ENCODE data around the gene TBRG4. TPM values are rescaled to one million over a fixed set of nuclear protein-coding genes. Genes with fewer than 3 reads are reported as not detected.

TBRG4 gene
- total RNA-seq, 2 donors from 2014 or later: 46.4 to 76.3 TPM

DNA sequence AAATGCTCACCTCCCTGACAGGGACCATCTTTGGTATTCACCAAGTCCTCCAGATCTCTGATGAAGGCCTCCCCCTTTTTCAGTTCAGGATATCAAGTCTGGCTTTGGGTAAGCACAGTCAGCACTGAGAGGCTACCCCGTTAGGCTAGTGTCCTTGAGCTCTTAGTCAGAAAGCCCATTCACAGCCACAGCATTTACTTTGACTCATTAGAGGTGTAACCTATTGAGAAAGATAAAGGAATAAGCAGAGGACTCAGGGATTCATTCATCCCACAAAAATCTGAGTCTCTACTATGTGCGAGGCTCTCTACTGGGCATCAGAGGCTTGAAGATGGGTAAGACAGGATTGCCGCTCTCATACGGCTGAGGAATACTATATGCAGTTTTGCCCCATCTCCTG, 32.1 kb upstream of the TBRG4 start:
- Histone ChIP-seq H3K27me3 (replicated peaks; ENCODE audit: insufficient read depth) (no peaks in the 10 kb centered on the region), H3K27ac (no peak overlapping the region), H3K36me3 (no peaks in the 10 kb centered on the region), H3K9me3 (no peaks in the 10 kb centered on the region), H3K4me3 (no peak overlapping the region), H3K4me1 (replicated peaks) (no peaks in the 10 kb centered on the region)
- DNase-seq (ENCODE audit: low spot score): no peak
- intact Hi-C loops (cut with DNase I): no loop called here
- 89% methylated on average over 4 of the region's 4 CpGs for WGBS
- TF ChIP-seq POLR2AphosphoS5 (IDR thresholded peaks at IDR 0.05): no peak
- TF ChIP-seq POLR2A (IDR thresholded peaks at IDR 0.05): no peak
- TF ChIP-seq CTCF (IDR thresholded peaks at IDR 0.05): no peak

DNA sequence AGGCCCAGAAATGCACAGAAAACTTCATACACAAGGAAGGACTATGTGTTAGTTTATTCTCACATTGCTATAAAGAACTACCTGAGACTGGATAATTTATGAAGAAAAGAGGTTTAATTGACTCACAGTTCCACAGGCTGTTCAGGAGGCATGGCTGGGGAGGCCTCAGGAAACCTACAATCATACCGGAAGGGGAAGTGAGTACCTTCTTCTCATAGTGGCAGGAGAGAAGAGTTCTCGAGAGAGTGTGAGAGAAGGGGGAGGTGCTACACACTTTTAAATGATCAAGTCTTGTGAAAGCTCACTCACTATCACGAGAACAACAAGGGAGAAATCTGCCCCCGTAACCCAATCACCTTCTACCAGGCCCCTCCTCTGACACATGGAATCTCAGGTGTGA, 29.3 kb upstream of the TBRG4 start:
- no peaks in the 10 kb centered on the region for H3K36me3 ChIP-seq
- no peak overlapping the region for H3K4me3 ChIP-seq
- no peaks in the 10 kb centered on the region for H3K27me3 ChIP-seq (replicated peaks; ENCODE audit: insufficient read depth)
- no peak for TF ChIP-seq POLR2AphosphoS5 (IDR thresholded peaks at IDR 0.05)
- TF ChIP-seq CTCF (IDR thresholded peaks at IDR 0.05): no peak
- TF ChIP-seq POLR2A (IDR thresholded peaks at IDR 0.05): no peak
- H3K4me1 ChIP-seq (replicated peaks): no peaks in the 10 kb centered on the region
- DNase-seq (ENCODE audit: low spot score): no peak
- no peak overlapping the region for H3K27ac ChIP-seq
- H3K9me3 ChIP-seq: no peaks in the 10 kb centered on the region
- intact Hi-C loops (cut with DNase I): no loop called here
- 85% methylated on average over 4 of the region's 4 CpGs for WGBS

DNA sequence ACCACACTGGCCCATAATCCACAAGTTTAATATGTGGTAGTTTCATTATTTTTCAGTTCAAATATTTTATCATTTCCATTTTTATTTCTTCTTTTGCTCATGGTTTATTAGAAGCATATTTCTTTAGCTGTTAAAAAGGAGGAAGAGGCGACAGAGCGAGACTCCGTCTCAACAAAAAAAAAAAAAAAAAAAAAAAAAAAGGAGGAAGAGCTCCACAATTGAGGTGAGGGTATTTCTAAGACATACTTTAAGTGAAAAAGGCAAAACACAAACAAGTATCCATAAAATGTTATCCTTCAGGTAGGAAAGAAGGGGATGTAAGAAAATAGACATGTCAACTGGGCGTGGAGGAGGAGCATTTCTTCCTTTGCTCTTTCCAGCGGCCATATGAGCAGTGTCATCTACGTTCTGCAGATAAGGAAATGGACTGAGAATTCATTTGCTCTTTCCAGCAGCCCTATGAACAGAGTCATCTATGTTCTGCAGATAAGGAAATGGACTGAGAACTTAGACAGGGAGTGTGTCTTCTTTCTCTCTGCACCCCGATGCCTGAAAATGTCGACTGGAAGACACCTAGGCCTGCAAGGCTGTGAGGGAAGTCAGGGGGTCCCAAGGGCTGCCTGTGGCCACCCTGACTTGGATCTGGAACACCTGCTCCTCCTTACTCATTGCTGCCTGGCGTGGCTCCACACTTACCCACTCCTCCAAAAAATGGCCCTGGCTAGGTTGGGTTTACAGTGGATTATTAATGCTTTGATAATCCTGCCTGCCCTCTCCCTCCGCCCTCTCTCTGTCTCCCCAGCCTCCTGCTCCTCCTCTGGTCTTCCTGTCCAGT, 27.2 kb upstream of the TBRG4 start:
- TF ChIP-seq POLR2A (IDR thresholded peaks at IDR 0.05) (no peak), CTCF (IDR thresholded peaks at IDR 0.05) (no peak), POLR2AphosphoS5 (IDR thresholded peaks at IDR 0.05) (no peak)
- no peak for DNase-seq (ENCODE audit: low spot score)
- no peak overlapping the region for H3K4me3 ChIP-seq
- intact Hi-C loops (cut with DNase I): loop anchor here (5.0 kb wide), 1 partner anchor 281 kb away; no protein-coding TSS in a partner anchor
- no peaks in the 10 kb centered on the region for H3K9me3 ChIP-seq
- WGBS: 65% methylated on average over 10 of the region's 10 CpGs
- no peaks in the 10 kb centered on the region for H3K4me1 ChIP-seq (replicated peaks)
- H3K27ac ChIP-seq: no peak overlapping the region
- no peaks in the 10 kb centered on the region for H3K27me3 ChIP-seq (replicated peaks; ENCODE audit: insufficient read depth)
- no peaks in the 10 kb centered on the region for H3K36me3 ChIP-seq

GRCh38 chr7:45136106-45137060, 24.9 kb upstream of the TBRG4 start:
- Histone ChIP-seq H3K36me3 (no peaks in the 10 kb centered on the region), H3K9me3 (no peaks in the 10 kb centered on the region), H3K4me3 (no peak overlapping the region), H3K27me3 (replicated peaks; ENCODE audit: insufficient read depth) (no peaks in the 10 kb centered on the region), H3K4me1 (replicated peaks) (no peaks in the 10 kb centered on the region), H3K27ac (no peak overlapping the region)
- peak; percentile 40 for DNase-seq (ENCODE audit: low spot score)
- 40% methylated on average over 9 of the region's 9 CpGs for WGBS
- TF ChIP-seq POLR2A (IDR thresholded peaks at IDR 0.05): no peak
- TF ChIP-seq POLR2AphosphoS5 (IDR thresholded peaks at IDR 0.05): peak; percentile 48
- peak; percentile 46 to 86 (median 76) for TF ChIP-seq CTCF (IDR thresholded peaks at IDR 0.05)
- intact Hi-C loops (cut with DNase I): loop anchor here (5.0 kb wide), 1 partner anchor 279 kb away; no protein-coding TSS in a partner anchor
